Muscle of arm (tissue), 12 donors: ENCODE data around the gene STRBP. TPM values are rescaled to one million over a fixed set of nuclear protein-coding genes. Genes with fewer than 3 reads are reported as not detected.
"Not testable (repeated sequence)": the region's sequence is repeated elsewhere in the genome, so short reads cannot be mapped to it uniquely, and the experiment has no call there.

ENCODE experiments used
- DNase-seq: peaks from one replicate; pipeline ENCODE4 v3.0.0-alpha.2; 2013
- polyA plus RNA-seq, 12 donors: library from polyadenylated mRNA; unstranded; fragments of 120-200 nt; gene quantifications; one replicate each; pipeline ENCODE4 v1.2.1, GENCODE V29; 2013; ENCODE audit not compliant: insufficient read length in 12 of 12

Gene STRBP
- polyA plus RNA-seq, 12 donors = 8.1 to 19.6 (median 10.4) TPM; not detected in 1

DNA sequence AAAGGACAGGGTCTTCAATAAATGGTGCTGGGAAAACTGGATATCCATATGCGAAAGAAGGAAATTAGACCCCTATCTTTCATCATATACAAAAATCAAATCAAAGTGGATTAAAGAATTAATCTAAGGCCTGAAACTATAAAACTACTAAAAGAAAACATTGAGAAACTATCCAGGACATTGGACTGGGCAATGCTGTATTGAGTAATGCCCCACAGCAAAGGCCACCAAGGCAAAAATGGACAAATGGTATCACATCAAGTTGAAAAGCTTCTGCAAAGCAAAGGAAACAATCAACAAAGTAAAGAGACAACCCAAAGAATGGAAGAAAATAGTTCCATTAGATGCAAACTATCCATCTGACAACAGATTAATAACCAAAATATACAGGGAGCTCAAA lies 72.3 kb downstream of the STRBP start:
- DNase-seq = no peak

GRCh38 chr9:123194023-123194422 lies 74.4 kb downstream of the STRBP start:
- no peak for DNase-seq

GRCh38 chr9:123191680-123192079 lies 76.7 kb downstream of the STRBP start:
- DNase-seq = no peak

- no peak for DNase-seq
Measured at GRCh38 chr9:123191260-123191659, 77.1 kb downstream of the STRBP start.

DNA sequence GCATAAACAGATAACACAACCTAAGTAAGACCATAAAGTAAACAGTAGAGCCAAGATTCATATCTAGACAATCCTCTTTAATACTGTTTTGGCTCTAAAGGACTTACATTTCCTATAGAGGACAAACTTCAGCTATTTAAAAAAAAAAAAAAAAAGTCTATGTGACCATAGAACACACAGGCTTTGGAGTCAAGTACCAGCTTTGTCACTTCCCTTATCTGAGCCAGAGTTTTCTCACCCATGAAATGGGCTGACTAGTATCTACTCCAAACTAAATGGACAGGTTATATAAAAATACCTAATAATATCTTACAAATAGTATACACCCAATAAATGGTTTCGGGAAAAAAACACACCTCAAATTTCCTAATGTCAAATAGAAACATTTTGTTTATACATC lies 81.3 kb downstream of the STRBP start:
- DNase-seq = no peak

DNA sequence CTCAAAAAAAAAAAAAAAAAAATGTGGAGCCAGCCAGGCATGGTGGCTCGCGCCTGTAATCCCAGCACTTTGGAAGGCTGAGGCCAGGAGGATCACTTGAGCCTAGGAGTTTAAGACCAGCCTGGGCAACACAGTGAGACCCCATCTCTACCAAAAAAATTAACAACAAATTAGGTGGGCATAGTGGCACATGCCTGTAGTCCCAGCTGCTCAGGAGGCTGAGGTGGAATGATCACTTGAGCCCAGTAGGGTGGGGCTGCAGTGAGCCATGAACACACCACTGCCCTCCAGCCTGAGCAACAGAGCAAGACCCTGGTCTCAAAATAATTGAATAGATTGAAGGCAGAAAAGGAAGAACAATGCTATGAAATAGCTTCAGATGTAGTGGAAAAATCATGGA lies 82.4 kb downstream of the STRBP start:
- DNase-seq = not testable (repeated sequence)

- DNase-seq = no peak
Measured at GRCh38 chr9:123176949-123177348, 91.4 kb downstream of the STRBP start.

GRCh38 chr9:123175854-123176629 lies 92.3 kb downstream of the STRBP start:
- no peak for DNase-seq

DNA sequence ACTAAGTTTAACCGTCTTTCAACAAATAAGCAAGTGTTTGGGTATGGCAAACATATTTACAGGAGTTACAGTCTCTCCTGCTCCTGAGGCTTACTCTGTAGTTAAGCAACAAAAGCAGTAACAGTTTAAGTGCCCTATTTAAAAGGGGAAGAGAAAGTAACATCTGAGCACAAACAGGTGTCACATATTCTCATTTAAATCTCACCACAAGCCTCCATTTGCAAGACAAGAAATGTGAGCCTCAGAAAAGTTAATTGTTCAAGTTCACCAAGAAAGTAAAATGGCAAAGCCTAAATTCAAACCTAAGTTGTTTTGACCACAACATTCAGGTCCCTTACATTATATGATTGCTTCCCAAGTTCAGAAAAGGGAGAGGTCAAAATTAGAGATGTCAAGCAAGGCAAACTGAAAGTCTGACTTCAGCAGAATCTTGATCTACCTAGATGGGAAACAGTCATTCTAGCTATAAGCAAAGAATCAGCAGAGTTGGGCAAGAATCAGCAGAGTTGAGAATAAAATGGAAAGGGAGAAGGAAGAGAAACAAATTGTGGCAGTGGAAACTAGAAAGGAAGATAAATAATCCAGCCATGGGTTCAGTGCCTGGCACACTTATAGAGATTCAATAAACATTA lies 93.4 kb downstream of the STRBP start:
- DNase-seq = no peak

- no peak for DNase-seq
Measured at GRCh38 chr9:123174079-123174478, 94.3 kb downstream of the STRBP start.

GRCh38 chr9:123169926-123170325 lies 98.5 kb downstream of the STRBP start:
- DNase-seq = no peak

GRCh38 chr9:123168586-123168985 lies 99.8 kb downstream of the STRBP start:
- DNase-seq = no peak

DNA sequence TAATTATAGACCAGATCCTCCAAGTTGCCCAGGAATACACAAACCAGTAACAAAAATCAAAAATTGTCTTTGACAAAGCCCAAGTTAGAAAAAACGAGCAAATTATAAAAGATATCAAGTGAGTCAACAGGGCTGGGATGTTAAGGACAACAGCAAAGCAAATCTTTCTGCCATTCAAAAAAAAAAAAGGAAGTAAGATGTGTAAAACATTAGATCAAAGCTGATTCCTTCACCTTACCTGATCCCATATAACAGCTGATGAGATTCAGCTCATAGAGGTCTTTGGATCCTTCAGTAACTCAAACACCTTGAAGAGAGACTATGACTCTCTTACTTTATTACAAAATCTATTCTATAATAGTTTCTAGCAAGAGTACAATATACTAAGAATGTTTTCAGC lies 100.9 kb downstream of the STRBP start:
- DNase-seq = no peak

DNA sequence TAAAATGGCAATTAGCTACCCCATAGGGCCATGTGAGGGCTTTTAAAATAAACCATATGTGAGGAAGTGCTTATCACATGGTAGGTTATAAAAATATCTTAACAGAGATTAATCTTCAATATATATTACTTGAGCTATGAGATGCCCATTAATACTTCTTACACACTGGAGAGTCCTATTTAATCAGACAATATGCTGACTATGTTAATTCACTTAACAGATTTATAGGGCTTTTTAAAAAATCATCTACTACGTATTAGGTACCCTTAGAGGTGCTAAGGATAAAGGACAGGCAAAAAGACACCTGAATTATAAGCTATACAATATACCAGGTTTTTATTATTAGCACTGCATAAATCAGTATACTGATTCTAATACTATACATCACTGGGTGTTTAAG lies 102.6 kb downstream of the STRBP start:
- DNase-seq = no peak

DNA sequence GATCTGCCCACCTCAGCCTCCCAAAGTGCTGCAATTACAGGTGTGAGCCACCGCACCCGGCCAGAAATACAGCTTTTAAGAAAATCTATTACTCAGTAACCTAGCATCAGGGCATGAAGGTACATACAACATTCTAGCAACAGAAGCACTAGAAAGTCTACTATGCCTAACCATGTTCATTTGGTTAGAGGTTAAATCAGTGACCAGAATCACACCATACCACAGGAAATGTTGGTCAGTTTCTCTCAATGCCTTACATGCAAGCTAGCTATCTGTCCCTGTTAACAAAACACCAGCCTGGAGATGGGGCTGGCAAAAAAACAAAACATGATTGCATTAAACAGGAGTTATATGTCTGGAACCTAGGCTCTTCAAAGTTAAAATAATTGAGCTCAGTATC lies 104.1 kb downstream of the STRBP start:
- no peak for DNase-seq

- no peak for DNase-seq
Measured at GRCh38 chr9:123162791-123163345, 105.5 kb downstream of the STRBP start.

DNA sequence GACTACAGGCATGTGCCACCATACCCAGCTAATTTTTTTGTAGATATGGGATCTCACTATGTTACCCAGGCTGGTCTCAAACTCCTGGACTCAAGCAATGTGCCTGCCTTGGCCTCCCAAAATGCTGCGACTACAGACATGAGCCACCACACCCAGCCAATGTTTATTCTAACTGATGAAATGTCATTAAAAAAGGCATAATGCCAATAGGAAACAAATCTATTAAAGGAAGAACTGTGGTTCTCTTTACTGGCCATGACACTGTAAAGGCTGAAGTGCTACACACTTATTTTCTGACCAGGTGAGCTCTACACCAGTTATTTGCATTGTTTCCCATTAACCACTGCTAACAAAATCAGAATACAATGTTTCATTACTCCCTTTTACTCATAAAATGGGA lies 106.0 kb downstream of the STRBP start:
- no peak for DNase-seq

DNA sequence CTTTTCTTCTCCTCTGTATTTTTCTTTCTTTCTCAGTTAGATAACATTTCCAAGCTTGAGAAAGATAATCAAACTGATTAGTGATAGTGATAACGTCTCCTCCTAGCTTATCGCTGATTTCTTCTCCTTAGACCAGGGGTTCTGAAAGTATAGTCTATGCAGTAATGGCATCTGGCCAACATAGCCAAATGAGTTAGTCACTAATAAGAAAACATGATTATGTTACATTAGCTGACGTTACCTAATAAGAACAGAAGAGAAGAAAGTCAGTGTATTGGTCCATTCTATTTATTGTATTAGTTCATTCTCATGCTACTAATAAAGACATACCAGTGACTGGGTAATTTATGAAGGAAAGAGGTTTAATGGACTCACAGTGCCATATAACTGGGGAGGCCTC lies 111.2 kb downstream of the STRBP start:
- no peak for DNase-seq

GRCh38 chr9:123150708-123151503 lies 117.5 kb downstream of the STRBP start:
- DNase-seq = no peak

GRCh38 chr9:123149067-123149466 lies 119.3 kb downstream of the STRBP start:
- DNase-seq = no peak

DNA sequence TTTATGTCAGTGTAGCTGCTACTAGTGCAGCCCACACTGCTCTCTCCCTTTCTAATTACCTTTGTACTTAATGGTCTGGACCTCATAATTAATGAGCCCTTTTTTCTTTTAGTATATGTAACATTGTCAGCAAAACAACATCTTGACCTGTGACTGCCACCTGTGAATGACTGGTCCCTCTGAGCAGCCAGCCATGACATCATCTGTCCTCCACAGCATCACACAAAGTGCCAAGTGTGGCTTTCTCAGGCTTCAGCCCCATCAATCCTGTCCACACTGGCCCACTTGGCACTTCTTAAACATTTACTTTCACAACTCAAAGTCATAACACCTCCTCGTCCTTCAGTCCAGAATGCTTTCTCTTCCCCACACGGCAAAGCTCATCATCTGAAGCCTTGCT lies 130.2 kb downstream of the STRBP start:
- no peak for DNase-seq

GRCh38 chr9:123135430-123135829 lies 133.0 kb downstream of the STRBP start:
- DNase-seq = no peak

DNA sequence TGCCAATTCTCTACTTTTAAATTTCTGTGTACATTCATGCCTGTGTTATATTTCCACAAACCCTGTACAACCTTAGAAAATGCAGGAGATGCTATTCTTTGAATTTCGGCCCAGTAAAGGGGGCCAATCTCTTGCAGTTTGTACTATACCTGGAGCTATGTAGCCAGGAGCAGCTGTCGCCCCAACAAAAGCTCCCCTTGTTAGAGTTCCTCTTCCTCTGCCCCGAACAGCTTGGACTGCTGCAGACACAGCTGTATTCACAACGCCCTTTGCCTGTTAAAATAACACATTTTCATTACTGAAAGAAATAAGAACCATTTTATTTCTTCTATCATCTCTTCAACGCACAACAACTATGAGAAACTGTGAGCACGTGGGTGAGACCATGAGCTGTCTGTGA lies 135.7 kb downstream of the STRBP start:
- DNase-seq = no peak
